Measurements from ENCODE around the gene AGAP1.

AGAP1 gene

GRCh38 chr2:236021499-236022057 lies 527.7 kb downstream of the AGAP1 start:
- no peak for FAIRE-seq

GRCh38 chr2:236022128-236022527 lies 528.3 kb downstream of the AGAP1 start:
- FAIRE-seq: no peak

- FAIRE-seq: no peak
These were observed 532.0 kb downstream of the AGAP1 start for GRCh38 chr2:236025892-236026291.

GRCh38 chr2:236026841-236027240 lies 533.0 kb downstream of the AGAP1 start:
- FAIRE-seq: no peak

GRCh38 chr2:236028066-236028465 lies 534.2 kb downstream of the AGAP1 start:
- FAIRE-seq: no peak

- no peak for FAIRE-seq
These were observed 539.6 kb downstream of the AGAP1 start for GRCh38 chr2:236033462-236033861.

GRCh38 chr2:236034974-236035373 lies 541.1 kb downstream of the AGAP1 start:
- FAIRE-seq: no peak

GRCh38 chr2:236036045-236036444 lies 542.2 kb downstream of the AGAP1 start:
- FAIRE-seq: no peak

GRCh38 chr2:236038096-236038495 lies 544.3 kb downstream of the AGAP1 start:
- FAIRE-seq: no peak

- FAIRE-seq: no peak
These were observed 546.9 kb downstream of the AGAP1 start for GRCh38 chr2:236040600-236041328.

- FAIRE-seq: no peak
These were observed 547.8 kb downstream of the AGAP1 start for GRCh38 chr2:236041616-236042015.

- no peak for FAIRE-seq
These were observed 548.2 kb downstream of the AGAP1 start for GRCh38 chr2:236042087-236042486.

- FAIRE-seq: no peak
These were observed 550.3 kb downstream of the AGAP1 start for GRCh38 chr2:236044191-236044590.

- no peak for FAIRE-seq
These were observed 551.7 kb downstream of the AGAP1 start for GRCh38 chr2:236045251-236046235.

- no peak for FAIRE-seq
These were observed 552.9 kb downstream of the AGAP1 start for GRCh38 chr2:236046715-236047114.

GRCh38 chr2:236047176-236047575 lies 553.3 kb downstream of the AGAP1 start:
- FAIRE-seq: no peak

GRCh38 chr2:236047886-236048540 lies 554.2 kb downstream of the AGAP1 start:
- FAIRE-seq: no peak

- no peak for FAIRE-seq
These were observed 556.1 kb downstream of the AGAP1 start for GRCh38 chr2:236049981-236050380.

GRCh38 chr2:236051351-236051750 lies 557.5 kb downstream of the AGAP1 start:
- FAIRE-seq: no peak

GRCh38 chr2:236051806-236052205 lies 558.0 kb downstream of the AGAP1 start:
- no peak for FAIRE-seq

GRCh38 chr2:236052206-236052605 lies 558.4 kb downstream of the AGAP1 start:
- FAIRE-seq: no peak

GRCh38 chr2:236052926-236053821 lies 559.3 kb downstream of the AGAP1 start:
- FAIRE-seq: no peak

Data from TTC549 (cell line).